ENCODE results near the gene SLC39A5.
"Not testable (repeated sequence)": the region's sequence is repeated elsewhere in the genome, so short reads cannot be mapped to it uniquely, and the experiment has no call there.

SLC39A5 gene

DNA sequence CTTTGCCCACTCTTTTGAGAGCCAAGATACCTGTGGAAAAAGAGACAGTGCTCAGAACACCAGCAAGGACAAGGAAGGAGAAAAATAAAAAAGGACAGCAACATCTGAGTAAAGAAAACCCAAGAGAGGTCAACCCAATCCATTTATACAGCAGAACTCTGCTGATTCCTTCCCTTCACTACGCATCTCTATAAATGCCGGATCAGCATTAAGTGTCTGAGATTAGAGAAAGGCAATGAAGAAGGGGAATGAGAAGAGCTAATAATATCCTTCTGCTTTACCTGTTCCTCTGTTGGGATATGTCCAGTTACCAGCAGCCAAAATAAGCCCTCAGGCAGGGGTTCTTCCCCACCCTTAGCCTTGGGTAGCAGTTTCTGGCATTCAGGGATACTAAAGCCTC is 52.7 kb downstream of the SLC39A5 start:
- no peak for DNase-seq

DNA sequence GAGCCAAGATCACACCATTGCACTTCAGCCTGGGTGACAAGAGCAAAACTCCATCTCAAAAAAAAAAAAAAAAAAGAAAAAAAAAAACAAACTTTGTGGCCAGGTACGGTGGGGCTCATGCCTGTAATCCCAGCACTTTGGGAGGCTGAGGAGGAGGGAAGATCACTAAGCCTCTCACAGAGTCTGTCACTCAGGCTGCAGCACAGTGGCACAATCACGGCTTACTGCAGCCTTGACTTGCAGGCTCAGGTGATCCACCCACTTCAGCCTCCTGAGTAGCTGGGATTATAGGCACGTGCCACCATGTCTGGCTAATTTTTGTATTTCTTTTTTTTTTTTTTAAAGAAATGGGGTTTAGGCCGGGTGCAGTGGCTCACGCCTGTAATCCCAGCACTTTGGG is 54.4 kb downstream of the SLC39A5 start:
- DNase-seq, result not testable (repeated sequence)

- no peak for DNase-seq
These were observed 56.4 kb downstream of the SLC39A5 start for GRCh38 chr12:56286044-56286830.

Data from cerebellar nuclear complex (tissue), 1 donor.